CD4-positive, alpha-beta T cell (primary cell): ENCODE measurements around the gene PPP6R2. TPM values are rescaled to one million over a fixed set of nuclear protein-coding genes. Genes with fewer than 3 reads are reported as not detected.

Source experiments
- ATAC-seq: fragments of 200-7000 bp; cut with Tn5 transposase; one replicate; pipeline ENCODE4 v1.10.0; 2022; ENCODE audit warnings: mild to moderate bottlenecking; ENCODE audit not compliant: poor library complexity
- CTCF ChIA-PET: fragments of 350-600 bp; sonication (Branson Sonifier 250); formaldehyde crosslinking; loops from one replicate; lab custom pipeline; 2021; ENCODE audit warnings: antibody characterized with exemption, inconsistent platforms; lab: Charles Lee
- POLR2A ChIA-PET: fragments of 350-600 bp; sonication (Branson Sonifier 250); formaldehyde crosslinking; loops from one replicate; lab custom pipeline; 2021; ENCODE audit warnings: antibody characterized with exemption, inconsistent platforms; lab: Charles Lee
- DNase-seq, 14 experiments: peaks; one replicate each; pipeline ENCODE4 v3.0.0-alpha.2; 2013 to 2020; ENCODE audit warnings: mixed read lengths in 2 of 14
- H3K27ac ChIP-seq, 2 donors: one replicate each; pipeline versions ENCODE4 v1.5.1 to v1.7.0; 2013; ENCODE audit warnings: low read length in 2 of 2, low read depth in 1 of 2, mild to moderate bottlenecking in 1 of 2
- H3K27me3 ChIP-seq, 2 experiments: 1 replicate in 1 of 2; 2 replicates in 1 of 2; pipeline versions ENCODE4 v1.6.1 to v1.7.0; 2013; ENCODE audit warnings: low read length in 2 of 2, control low read depth in 1 of 2, mild to moderate bottlenecking in 1 of 2, moderate library complexity in 1 of 2; ENCODE audit not compliant: insufficient read depth in 2 of 2, control insufficient read depth in 1 of 2
- H3K36me3 ChIP-seq: one replicate; pipeline ENCODE4 v1.6.1; 2013; ENCODE audit warnings: low read length, control low read depth; ENCODE audit not compliant: insufficient read depth
- H3K4me1 ChIP-seq: one replicate; pipeline ENCODE4 v1.6.1; 2013; ENCODE audit warnings: low read length, control low read depth; ENCODE audit not compliant: insufficient read depth
- H3K4me3 ChIP-seq: one replicate; pipeline ENCODE4 v1.5.1; 2013; ENCODE audit warnings: mild to moderate bottlenecking, low read length, moderate library complexity
- H3K9me3 ChIP-seq, 2 experiments: 1 replicate in 1 of 2; 2 replicates in 1 of 2; pipeline versions ENCODE4 v1.6.1 to v1.7.0; 2013; ENCODE audit warnings: low read length in 2 of 2, mild to moderate bottlenecking in 2 of 2, control low read depth in 1 of 2, moderate library complexity in 1 of 2; ENCODE audit not compliant: control insufficient read depth in 1 of 2, insufficient read depth in 1 of 2
- H3K27ac Mint-ChIP-seq: one replicate; pipeline ENCODE4 v1.8.0; 2020; ENCODE audit warnings: mixed read lengths
- H3K27me3 Mint-ChIP-seq: one replicate; pipeline ENCODE4 v1.8.0; 2021; ENCODE audit warnings: mixed read lengths
- H3K36me3 Mint-ChIP-seq: one replicate; pipeline ENCODE4 v1.8.0; 2021; ENCODE audit warnings: low read depth, mixed read lengths
- H3K4me1 Mint-ChIP-seq: one replicate; pipeline ENCODE4 v1.8.0; 2021; ENCODE audit warnings: low read depth, mixed read lengths
- H3K4me3 Mint-ChIP-seq: one replicate; pipeline ENCODE4 v1.8.0; 2020; ENCODE audit warnings: mild to moderate bottlenecking, mixed read lengths
- H3K9me3 Mint-ChIP-seq: one replicate; pipeline ENCODE4 v1.8.0; 2020; ENCODE audit warnings: mixed read lengths
- CTCF ChIP-seq: fragments of 200-600 bp; IDR thresholded peaks from one replicate; pipeline ENCODE4 v1.8.0; 2022; ENCODE audit warnings: antibody characterized with exemption, mild to moderate bottlenecking
- intact Hi-C, 2 experiments: fragments of 100-400 bp; cut with DNase I in 1 of 2; cut with micrococcal nuclease in 1 of 2; formaldehyde crosslinking; loops; one replicate each; pipeline versions ENCODE4 v1.15.1 to v1.9.0; 2023 to 2025; cut with DNase I, micrococcal nuclease
- total RNA-seq, 174 experiments: library from RNA in 2 of 174; stranded (reverse) in 2 of 174; gene quantifications; one replicate each; pipeline ENCODE4 v1.2.3 and lab custom pipeline; 2021 to 2026

PPP6R2 gene
- total RNA-seq, 2 experiments from 2014 or later = 47.1 to 48.0 TPM

- Histone ChIP-seq H3K27ac (peak overlapping the region in 1 of 2 donors; percentile 25), H3K4me3 (no peak overlapping the region), H3K36me3 (peaks cover 99% of the 10 kb centered on the region), H3K4me1 (peaks cover 13% of the 10 kb centered on the region), H3K27me3 (no peaks in the 10 kb centered on the region), H3K9me3 (no peaks in the 10 kb centered on the region)
- H3K27me3 Mint-ChIP-seq = no peaks in the 10 kb centered on the region
- no peak overlapping the region for H3K4me3 Mint-ChIP-seq
- ChIA-PET POLR2A (interaction anchor here (1.1 kb wide), 1 partner anchor 12 kb away, joined by 3 read pairs; no protein-coding TSS in a partner anchor), CTCF (no interaction called here)
- no peak for DNase-seq
- TF ChIP-seq CTCF = no peak
- no peak overlapping the region for H3K27ac Mint-ChIP-seq
- H3K9me3 Mint-ChIP-seq = no peaks in the 10 kb centered on the region
- H3K4me1 Mint-ChIP-seq = peaks cover 6% of the 10 kb centered on the region
- ATAC-seq = no peak
- intact Hi-C loops = no loop called here
- H3K36me3 Mint-ChIP-seq = peaks cover 69% of the 10 kb centered on the region
These were observed 120.2 kb downstream of the PPP6R2 start for GRCh38 chr22:50463188-50463900.

- DNase-seq = no peak
- Mint-ChIP-seq H3K36me3 (peaks cover 69% of the 10 kb centered on the region), H3K27me3 (no peaks in the 10 kb centered on the region), H3K27ac (no peak overlapping the region), H3K4me3 (no peak overlapping the region), H3K4me1 (peaks cover 17% of the 10 kb centered on the region), H3K9me3 (no peaks in the 10 kb centered on the region)
- no peak overlapping the region for H3K4me3 ChIP-seq
- peaks cover 24% of the 10 kb centered on the region for H3K4me1 ChIP-seq
- intact Hi-C loops = no loop called here
- TF ChIP-seq CTCF = no peak
- no peak for ATAC-seq
- H3K27me3 ChIP-seq = no peaks in the 10 kb centered on the region
- ChIA-PET POLR2A (no interaction called here), CTCF (no interaction called here)
- no peaks in the 10 kb centered on the region for H3K9me3 ChIP-seq
- peak overlapping the region in 1 of 2 donors; percentile 29 for H3K27ac ChIP-seq
- peaks cover 89% of the 10 kb centered on the region for H3K36me3 ChIP-seq
These were observed 121.3 kb downstream of the PPP6R2 start for GRCh38 chr22:50464451-50464850.

GRCh38 chr22:50465066-50465930 lies 122.2 kb downstream of the PPP6R2 start:
- Mint-ChIP-seq H3K27ac (no peak overlapping the region), H3K36me3 (peaks cover 75% of the 10 kb centered on the region), H3K4me3 (no peak overlapping the region), H3K4me1 (peaks cover 25% of the 10 kb centered on the region), H3K27me3 (no peaks in the 10 kb centered on the region), H3K9me3 (no peaks in the 10 kb centered on the region)
- H3K4me1 ChIP-seq = peaks cover 33% of the 10 kb centered on the region
- no peaks in the 10 kb centered on the region for H3K9me3 ChIP-seq
- ATAC-seq = no peak
- H3K36me3 ChIP-seq = peaks cover 80% of the 10 kb centered on the region
- intact Hi-C loops = no loop called here
- no peak overlapping the region for H3K27ac ChIP-seq
- H3K4me3 ChIP-seq = no peak overlapping the region
- DNase-seq = no peak
- no peak for TF ChIP-seq CTCF
- no peaks in the 10 kb centered on the region for H3K27me3 ChIP-seq
- ChIA-PET CTCF (no interaction called here), POLR2A (no interaction called here)
